Thoracic aorta (tissue), 2 donors: Measurements from ENCODE around the gene CPXM2. TPM values are rescaled to one million over a fixed set of nuclear protein-coding genes. Genes with fewer than 3 reads are reported as not detected.

Source experiments
- ATAC-seq: fragments of 150-250 bp; one replicate; pipeline ENCODE4 v1.8.0; 2017; ENCODE audit warnings: low read depth; ENCODE audit not compliant: insufficient number of reproducible peaks, low FRiP score
- DNase-seq: peaks from one replicate; pipeline ENCODE4 v3.0.0-alpha.2; 2020; ENCODE audit warnings: low spot score
- H3K27ac ChIP-seq, 2 donors: fragments of 200-600 bp; sonication (generic); 1 replicate in 1 of 2; 2 replicates in 1 of 2; pipeline ENCODE4 v1.5.1; 2016; ENCODE audit warnings: mild to moderate bottlenecking in 2 of 2, moderate library complexity in 2 of 2
- H3K27me3 ChIP-seq: fragments of 200-600 bp; sonication (generic); replicated peaks from 2 replicates; pipeline ENCODE4 v1.6.0; 2016; ENCODE audit warnings: mild to moderate bottlenecking; ENCODE audit not compliant: insufficient read depth
- H3K36me3 ChIP-seq: fragments of 200-600 bp; sonication (generic); one replicate; pipeline ENCODE4 v1.5.1; 2016
- H3K4me1 ChIP-seq, 2 donors: fragments of 200-600 bp; sonication (generic); 1 replicate in 1 of 2; 2 replicates in 1 of 2; pipeline versions ENCODE4 v1.5.1 to v1.6.0; 2016; ENCODE audit warnings: low read depth in 2 of 2, mild to moderate bottlenecking in 1 of 2; ENCODE audit not compliant: control insufficient read depth in 1 of 2
- H3K4me3 ChIP-seq: fragments of 200-600 bp; sonication (generic); 2 replicates; pipeline ENCODE4 v1.5.1; 2016; ENCODE audit warnings: mild to moderate bottlenecking
- H3K9me3 ChIP-seq: fragments of 200-600 bp; sonication (generic); 2 replicates; pipeline ENCODE4 v1.5.1; 2016
- CTCF ChIP-seq: fragments of 200-600 bp; sonication (generic); IDR thresholded peaks from one replicate; pipeline ENCODE4 v1.5.1; 2019; ENCODE audit warnings: antibody characterized with exemption
- total RNA-seq, 2 donors: library from RNA; depleted of rRNA; stranded (reverse); fragments of >200 nt; gene quantifications; one replicate each; pipeline versions ENCODE4 v1.1.0 to v1.2.3, GENCODE V29; 2016

Gene CPXM2
- total RNA-seq, 2 donors from 2014 or later, result 275 to 348 TPM

GRCh38 chr10:123888751-123889150 is 2.9 kb downstream of the CPXM2 start:
- peak overlapping the region; percentile 90 for H3K4me3 ChIP-seq
- no peaks in the 10 kb centered on the region for H3K9me3 ChIP-seq
- peak overlapping the region; percentile 97 to 99 for H3K27ac ChIP-seq
- no peak for TF ChIP-seq CTCF
- no peak for DNase-seq
- H3K36me3 ChIP-seq, result no peaks in the 10 kb centered on the region
- ATAC-seq, result no peak
- H3K4me1 ChIP-seq, result peaks cover 42 to 62% of the 10 kb centered on the region in 2 donors
- no peaks in the 10 kb centered on the region for H3K27me3 ChIP-seq

GRCh38 chr10:123888256-123888655 is 3.4 kb downstream of the CPXM2 start:
- DNase-seq (no peak), ATAC-seq (no peak)
- no peak for TF ChIP-seq CTCF
- Histone ChIP-seq H3K9me3 (no peaks in the 10 kb centered on the region), H3K27me3 (no peaks in the 10 kb centered on the region), H3K36me3 (no peaks in the 10 kb centered on the region), H3K27ac (peak overlapping the region in 1 of 2 donors; percentile 99), H3K4me3 (no peak overlapping the region), H3K4me1 (peaks cover 47 to 67% of the 10 kb centered on the region in 2 donors)

DNA sequence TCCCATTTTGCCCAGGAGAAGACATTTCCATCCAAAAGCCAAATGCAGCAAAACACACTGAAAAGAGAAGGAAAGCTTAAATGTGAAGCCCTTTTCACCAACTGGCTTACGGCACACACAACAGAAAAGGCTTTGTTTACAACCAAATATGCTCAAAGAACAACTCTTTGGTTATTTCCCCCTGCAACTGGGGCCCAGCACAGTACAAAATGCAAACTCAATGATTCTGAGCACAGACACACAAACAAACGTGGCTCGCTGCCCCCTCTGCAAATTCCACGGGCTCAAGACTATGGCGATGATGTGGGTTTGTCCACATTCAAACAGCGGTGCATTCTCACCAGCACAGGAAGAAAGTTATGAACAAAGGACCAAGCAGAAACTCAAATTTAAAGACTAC is 5.3 kb downstream of the CPXM2 start:
- Histone ChIP-seq H3K4me3 (no peak overlapping the region), H3K4me1 (peaks cover 58 to 83% of the 10 kb centered on the region in 2 donors), H3K9me3 (no peaks in the 10 kb centered on the region), H3K27ac (peak overlapping the region; percentile 52 to 99), H3K36me3 (no peaks in the 10 kb centered on the region), H3K27me3 (no peaks in the 10 kb centered on the region)
- no peak for TF ChIP-seq CTCF
- DNase-seq (no peak), ATAC-seq (no peak)

DNA sequence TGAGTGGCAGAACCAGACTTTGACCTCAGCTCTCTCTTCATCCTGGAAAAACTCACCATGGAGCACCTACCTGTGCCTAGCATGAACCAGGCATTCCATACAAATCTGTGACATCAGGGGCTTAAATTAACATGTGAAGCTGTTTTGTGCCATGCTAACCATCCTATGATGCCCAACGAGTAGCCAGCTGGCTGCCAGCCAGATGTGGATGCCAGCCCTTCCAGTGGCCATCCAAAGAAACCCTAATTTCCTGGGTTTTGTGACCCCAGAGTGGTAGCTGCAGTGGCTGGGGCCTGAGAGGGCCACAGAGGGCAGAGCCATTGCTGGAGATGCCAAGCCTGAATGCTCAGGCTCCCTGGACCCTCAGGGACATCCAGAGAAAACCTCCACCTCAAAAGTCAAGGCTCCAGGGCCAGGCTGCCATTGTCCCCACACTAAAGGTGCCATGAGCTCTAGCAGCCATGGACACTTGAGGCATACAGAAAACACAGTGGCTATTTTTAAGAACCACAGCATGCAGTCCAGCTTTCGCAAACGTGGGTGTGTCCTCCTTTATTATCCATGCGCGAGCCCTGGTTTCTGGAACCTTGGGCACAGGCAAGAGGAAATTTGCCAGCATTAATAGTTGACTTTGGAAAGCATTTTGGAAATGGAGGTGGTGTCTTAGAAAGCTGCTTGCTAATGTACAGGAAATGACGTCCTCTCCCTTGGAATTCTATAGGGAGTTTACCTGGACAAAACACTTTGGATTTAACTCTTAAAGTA is 6.0 kb downstream of the CPXM2 start:
- no peaks in the 10 kb centered on the region for H3K27me3 ChIP-seq
- ATAC-seq (no peak), DNase-seq (peak; percentile 64)
- H3K4me3 ChIP-seq, result no peak overlapping the region
- no peak for TF ChIP-seq CTCF
- H3K4me1 ChIP-seq, result peaks cover 63 to 88% of the 10 kb centered on the region in 2 donors
- H3K27ac ChIP-seq, result peak overlapping the region; percentile 92 to 99
- H3K9me3 ChIP-seq, result no peaks in the 10 kb centered on the region
- no peaks in the 10 kb centered on the region for H3K36me3 ChIP-seq

GRCh38 chr10:123884907-123885381 is 6.7 kb downstream of the CPXM2 start:
- ATAC-seq (no peak), DNase-seq (no peak)
- H3K27me3 ChIP-seq, result no peaks in the 10 kb centered on the region
- H3K4me3 ChIP-seq, result no peak overlapping the region
- TF ChIP-seq CTCF, result no peak
- peaks cover 63 to 93% of the 10 kb centered on the region in 2 donors for H3K4me1 ChIP-seq
- H3K36me3 ChIP-seq, result no peaks in the 10 kb centered on the region
- peak overlapping the region; percentile 92 to 99 for H3K27ac ChIP-seq
- no peaks in the 10 kb centered on the region for H3K9me3 ChIP-seq
